OCI-M2 (cell line): ENCODE data around the gene DLEC1.
"Not testable (repeated sequence)": the region's sequence is repeated elsewhere in the genome, so short reads cannot be mapped to it uniquely, and the experiment has no call there.

Source experiments
- DNase-seq: peaks from one replicate; lab custom pipeline; 2025; ENCODE audit not compliant: unreplicated experiment; lab: John Stamatoyannopoulos, UW

DLEC1 gene

DNA sequence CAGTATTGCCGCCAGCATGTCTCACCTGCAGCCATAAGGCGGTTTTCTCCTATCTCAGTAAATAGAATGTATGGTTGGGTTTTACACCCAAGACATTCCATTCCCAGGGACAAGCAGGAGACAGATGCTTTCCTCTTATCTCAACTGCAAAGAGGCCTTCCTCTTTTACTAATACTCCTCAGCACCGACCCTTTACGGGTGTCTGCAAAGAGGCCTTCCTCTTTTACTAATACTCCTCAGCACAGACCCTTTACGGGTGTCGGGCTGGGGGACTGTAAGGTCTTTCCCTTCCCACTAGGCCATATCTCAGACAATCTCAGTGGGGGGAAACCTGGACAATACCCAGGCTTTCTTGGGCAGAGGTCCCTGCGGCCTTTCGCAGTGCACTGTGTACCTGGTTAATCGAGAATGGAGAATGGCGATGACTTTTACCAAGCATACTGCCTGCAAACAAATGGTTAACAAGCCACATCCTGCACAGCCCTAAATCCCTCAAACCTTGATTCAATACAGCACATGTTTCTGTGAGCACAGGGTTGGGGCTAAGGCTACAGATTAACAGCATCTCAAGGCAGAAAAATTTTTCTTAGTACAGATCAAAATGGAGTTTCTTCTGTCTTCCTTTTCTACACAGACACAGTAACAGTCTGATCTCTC is 96.7 kb downstream of the DLEC1 start:
- DNase-seq: not testable (repeated sequence)

- DNase-seq: no peak
Measured at GRCh38 chr3:38136393-38136776, 97.4 kb downstream of the DLEC1 start.

DNA sequence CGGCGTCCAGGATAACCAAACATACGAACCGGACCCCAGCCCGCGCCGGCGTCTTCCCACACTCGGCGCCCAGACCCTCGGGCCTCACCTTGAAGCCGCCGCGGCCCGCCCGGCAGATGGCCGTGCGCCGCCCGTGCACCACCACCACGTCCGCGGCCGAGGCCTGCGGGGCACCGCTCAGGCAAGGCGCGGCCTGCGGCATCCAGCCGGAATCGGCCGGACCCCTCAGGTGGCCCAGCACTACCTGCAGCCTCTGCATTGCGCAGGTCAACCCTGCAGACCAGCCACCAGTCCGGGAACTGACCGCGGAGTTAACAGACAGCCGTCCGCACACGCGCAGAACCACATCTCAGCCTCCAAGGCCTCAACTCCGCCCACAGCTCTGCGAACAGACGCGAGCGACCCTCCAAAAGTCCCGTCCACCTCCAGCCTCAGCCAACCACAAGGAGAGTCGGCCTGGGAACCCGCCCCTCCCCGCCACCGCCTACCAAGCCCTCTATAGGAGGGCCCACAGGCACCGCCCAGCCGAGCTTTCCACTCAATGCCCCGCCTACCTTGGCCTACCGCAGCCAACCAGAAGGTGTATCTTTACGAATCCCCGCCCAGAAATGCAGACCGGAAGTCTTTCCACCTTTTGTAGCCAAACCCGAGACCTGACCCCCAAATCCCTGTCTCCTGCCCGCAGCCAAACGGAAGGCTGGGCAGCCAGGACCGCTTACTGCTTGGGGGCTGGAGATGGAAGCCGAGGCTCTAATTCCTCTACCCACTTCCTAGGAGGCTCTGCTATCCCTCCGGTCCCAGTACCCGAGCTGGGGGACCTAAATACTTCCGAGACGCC is 98.0 kb downstream of the DLEC1 start, which contains the start of gene ACAA1:
TSS of gene ACAA1 (minus strand) at position 351 of the 838 bp plus-strand sequence. CDS start at position 259, 92 bp downstream.
- DNase-seq: peak; percentile 86

DNA sequence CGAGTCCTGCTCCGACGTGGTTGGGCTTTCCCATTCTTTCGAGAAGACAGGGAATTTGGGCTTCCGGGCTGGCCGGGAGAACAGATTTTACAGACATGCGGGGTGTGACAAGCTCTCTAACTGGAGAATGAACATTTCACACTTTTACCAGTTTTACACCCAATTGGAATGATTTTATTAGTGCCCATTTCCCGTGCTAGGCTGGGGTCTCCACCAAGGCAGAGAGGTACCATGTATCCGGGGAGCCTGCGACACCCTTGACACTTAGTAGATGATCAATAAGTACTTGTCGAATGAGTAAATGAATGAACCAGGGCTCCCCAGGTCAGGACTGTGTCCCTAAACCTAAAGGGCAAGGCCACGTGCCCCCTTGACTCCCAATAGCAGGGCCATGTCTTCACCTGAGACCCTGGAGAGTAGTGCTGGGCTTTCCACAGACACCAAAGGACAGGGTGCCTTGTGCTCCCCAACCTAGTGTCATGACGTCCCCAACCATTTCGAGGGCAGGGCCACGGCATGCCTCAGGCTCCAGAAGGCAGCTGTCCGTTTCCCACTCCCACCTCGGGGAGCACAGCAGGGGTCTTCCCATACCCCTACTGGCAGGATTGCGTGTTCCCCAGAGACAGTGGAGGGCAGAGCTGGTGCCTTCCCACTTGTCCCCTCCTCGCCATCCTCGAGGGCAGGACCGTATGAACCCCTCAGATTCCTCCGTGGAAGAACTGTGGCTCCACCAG is 98.8 kb downstream of the DLEC1 start:
- no peak for DNase-seq

DNA sequence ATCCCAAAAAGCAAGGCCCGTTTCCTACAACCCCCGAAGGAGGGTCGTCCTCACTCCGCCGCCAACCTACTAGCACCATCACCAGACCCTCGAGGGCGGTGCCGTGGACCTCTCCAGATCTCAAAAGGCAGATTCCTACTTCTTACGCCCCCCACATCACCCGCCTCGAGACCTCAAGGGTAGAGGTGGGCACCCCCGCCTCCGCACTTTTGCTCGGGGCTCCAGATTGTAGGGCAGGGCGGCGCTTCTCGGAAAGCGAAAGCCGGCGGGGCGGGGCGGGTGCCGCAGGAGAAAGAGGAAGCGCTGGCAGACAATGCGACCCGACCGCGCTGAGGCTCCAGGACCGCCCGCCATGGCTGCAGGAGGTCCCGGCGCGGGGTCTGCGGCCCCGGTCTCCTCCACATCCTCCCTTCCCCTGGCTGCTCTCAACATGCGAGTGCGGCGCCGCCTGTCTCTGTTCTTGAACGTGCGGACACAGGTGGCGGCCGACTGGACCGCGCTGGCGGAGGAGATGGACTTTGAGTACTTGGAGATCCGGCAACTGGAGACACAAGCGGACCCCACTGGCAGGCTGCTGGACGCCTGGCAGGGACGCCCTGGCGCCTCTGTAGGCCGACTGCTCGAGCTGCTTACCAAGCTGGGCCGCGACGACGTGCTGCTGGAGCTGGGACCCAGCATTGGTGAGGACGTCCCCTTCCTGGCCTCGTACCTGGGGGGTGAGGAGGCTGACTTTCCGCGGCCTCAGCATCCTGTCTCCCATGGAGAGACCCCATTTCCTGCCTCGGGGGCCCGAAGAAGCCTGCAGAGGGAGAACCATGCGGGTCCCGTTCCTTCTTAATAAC is 99.6 kb downstream of the DLEC1 start, which contains the start of gene MYD88:
TSS of gene MYD88 (plus strand) at position 313 of the 842 bp plus-strand sequence. CDS start at position 353, 40 bp downstream.
- no peak for DNase-seq

DNA sequence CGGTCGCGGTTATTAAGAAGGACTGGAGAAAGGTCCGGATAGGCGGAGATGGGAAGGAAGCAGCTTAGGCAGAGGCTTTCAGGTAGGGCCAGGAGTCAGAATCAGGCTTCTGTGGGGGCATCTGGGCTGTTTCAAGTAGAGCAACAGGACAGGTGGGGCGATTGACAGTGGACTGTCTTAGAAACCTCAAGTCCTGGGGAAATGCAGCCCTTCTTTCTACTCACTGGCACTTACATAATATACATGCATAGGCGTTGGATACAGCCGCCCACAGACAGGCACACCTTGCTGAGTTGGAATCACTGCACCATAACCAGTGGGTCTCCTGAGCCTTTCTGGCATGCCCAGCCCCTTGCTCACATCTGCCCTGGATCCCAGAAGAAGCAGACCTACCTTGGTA is 100.2 kb downstream of the DLEC1 start:
- DNase-seq: no peak

DNA sequence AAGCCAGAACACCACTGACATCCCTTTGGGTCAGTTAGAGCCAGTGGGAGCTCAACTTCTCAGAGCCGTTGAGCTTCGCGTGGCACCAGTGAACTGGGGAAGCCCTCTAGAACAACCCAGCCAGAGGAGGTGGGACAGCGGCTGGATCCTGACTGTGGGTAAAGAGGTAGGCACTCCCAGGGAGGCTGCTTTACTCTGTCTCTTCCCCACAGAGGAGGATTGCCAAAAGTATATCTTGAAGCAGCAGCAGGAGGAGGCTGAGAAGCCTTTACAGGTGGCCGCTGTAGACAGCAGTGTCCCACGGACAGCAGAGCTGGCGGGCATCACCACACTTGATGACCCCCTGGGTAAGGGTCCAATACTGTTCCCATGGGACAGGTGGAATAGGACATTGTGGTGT is 100.6 kb downstream of the DLEC1 start:
- no peak for DNase-seq

GRCh38 chr3:38140326-38141172 is 101.5 kb downstream of the DLEC1 start:
- DNase-seq: no peak

DNA sequence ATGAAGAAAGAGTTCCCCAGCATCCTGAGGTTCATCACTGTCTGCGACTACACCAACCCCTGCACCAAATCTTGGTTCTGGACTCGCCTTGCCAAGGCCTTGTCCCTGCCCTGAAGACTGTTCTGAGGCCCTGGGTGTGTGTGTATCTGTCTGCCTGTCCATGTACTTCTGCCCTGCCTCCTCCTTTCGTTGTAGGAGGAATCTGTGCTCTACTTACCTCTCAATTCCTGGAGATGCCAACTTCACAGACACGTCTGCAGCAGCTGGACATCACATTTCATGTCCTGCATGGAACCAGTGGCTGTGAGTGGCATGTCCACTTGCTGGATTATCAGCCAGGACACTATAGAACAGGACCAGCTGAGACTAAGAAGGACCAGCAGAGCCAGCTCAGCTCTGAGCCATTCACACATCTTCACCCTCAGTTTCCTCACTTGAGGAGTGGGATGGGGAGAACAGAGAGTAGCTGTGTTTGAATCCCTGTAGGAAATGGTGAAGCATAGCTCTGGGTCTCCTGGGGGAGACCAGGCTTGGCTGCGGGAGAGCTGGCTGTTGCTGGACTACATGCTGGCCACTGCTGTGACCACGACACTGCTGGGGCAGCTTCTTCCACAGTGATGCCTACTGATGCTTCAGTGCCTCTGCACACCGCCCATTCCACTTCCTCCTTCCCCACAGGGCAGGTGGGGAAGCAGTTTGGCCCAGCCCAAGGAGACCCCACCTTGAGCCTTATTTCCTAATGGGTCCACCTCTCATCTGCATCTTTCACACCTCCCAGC is 102.4 kb downstream of the DLEC1 start:
- DNase-seq: no peak

GRCh38 chr3:38141952-38142273 is 102.9 kb downstream of the DLEC1 start:
- no peak for DNase-seq

GRCh38 chr3:38142959-38143358 is 104.0 kb downstream of the DLEC1 start:
- DNase-seq: no peak

GRCh38 chr3:38143511-38143910 is 104.5 kb downstream of the DLEC1 start:
- no peak for DNase-seq

- DNase-seq: no peak
Measured at GRCh38 chr3:38146504-38146903, 107.5 kb downstream of the DLEC1 start.

DNA sequence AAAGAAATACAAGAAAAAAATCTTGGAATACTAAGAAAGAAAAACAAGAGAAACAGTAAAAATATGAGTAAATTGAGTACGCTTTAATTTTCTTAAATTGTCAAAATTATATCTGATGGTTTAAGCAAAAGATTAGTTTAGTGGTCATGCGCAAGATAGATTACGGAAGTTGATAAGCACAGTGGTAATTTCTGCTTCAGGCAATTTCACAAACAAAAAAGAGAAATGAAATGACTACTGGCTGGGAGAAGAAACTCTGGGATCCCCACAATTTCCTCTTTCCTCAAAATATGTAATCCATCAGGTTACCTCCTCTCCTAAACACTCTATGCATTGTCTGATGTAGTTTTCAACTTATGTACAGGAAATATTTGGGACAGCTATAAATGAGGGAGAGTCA is 108.4 kb downstream of the DLEC1 start:
- no peak for DNase-seq

- DNase-seq: no peak
Measured at GRCh38 chr3:38148311-38148882, 109.4 kb downstream of the DLEC1 start.

GRCh38 chr3:38149708-38150107 is 110.7 kb downstream of the DLEC1 start:
- DNase-seq: no peak

GRCh38 chr3:38150780-38151528 is 111.9 kb downstream of the DLEC1 start:
- DNase-seq: no peak

- DNase-seq: no peak
Measured at GRCh38 chr3:38151667-38152265, 112.8 kb downstream of the DLEC1 start.
